A549 (cell line): ENCODE results near the gene SLC18A3. TPM values are rescaled to one million over a fixed set of nuclear protein-coding genes. Genes with fewer than 3 reads are reported as not detected.

ENCODE experiments used
- ATAC-seq, 2 experiments: fragments of 200-7000 bp in 1 of 2; fragments of >200 bp in 1 of 2; cut with Nextera tagmentation in 1 of 2; cut with Tn5 transposase in 1 of 2; 3 replicates each; pipeline versions ENCODE4 v1.8.0 to v1.9.1; 2018 to 2020; ENCODE audit warnings: mild to moderate bottlenecking in 1 of 2, moderate library complexity in 1 of 2
- CTCF ChIA-PET: fragments of 300-600 bp; sonication (Branson Sonifier 250); formaldehyde crosslinking; extraction: SDS; loops from one replicate; lab custom pipeline; 2021; ENCODE audit warnings: antibody characterized with exemption, inconsistent platforms; lab: Yijun Ruan, JAX
- POLR2A ChIA-PET: fragments of 350-600 bp; formaldehyde crosslinking; extraction: SDS; loops from one replicate; lab custom pipeline; 2021; ENCODE audit warnings: antibody characterized with exemption, inconsistent platforms; lab: Yijun Ruan, JAX
- DNase-seq, 2 experiments: peaks; one replicate each; pipeline versions ENCODE4 v3.0.0 to v3.0.0-alpha.2; 2011 to 2016; ENCODE audit warnings: low read depth in 1 of 2, low spot score in 1 of 2
- FAIRE-seq: peaks from 2 replicates; lab custom pipeline; 2011; peaks lifted over from hg19 to GRCh38; lab: Jason Lieb, UNC
- H3K27ac ChIP-seq, 2 experiments: fragments of >200 bp; sonication (Bioruptor Twin); formaldehyde crosslinking; 3 replicates each; pipeline ENCODE4 v1.5.1; 2016 to 2017
- H3K4me1 ChIP-seq: fragments of >200 bp; sonication (Bioruptor Twin); formaldehyde crosslinking; 3 replicates; pipeline ENCODE4 v1.6.1; 2016
- H3K4me2 ChIP-seq: fragments of >200 bp; sonication (Bioruptor Twin); formaldehyde crosslinking; 3 replicates; pipeline ENCODE4 v1.6.1; 2016
- H3K4me3 ChIP-seq: fragments of >200 bp; sonication (Bioruptor Twin); formaldehyde crosslinking; 3 replicates; pipeline ENCODE4 v1.5.1; 2016
- H3K9me3 ChIP-seq: fragments of >200 bp; sonication (Bioruptor Twin); formaldehyde crosslinking; 3 replicates; pipeline ENCODE4 v1.6.1; 2016
- BHLHE40 ChIP-seq: IDR thresholded peaks from 2 replicates; pipeline ENCODE4 v1.6.1; 2012; ENCODE audit warnings: low read depth, low read length, inconsistent platforms
- CEBPB ChIP-seq, 2 experiments: fragments of >200 bp in 1 of 2; sonication (Bioruptor Twin) in 1 of 2; formaldehyde crosslinking in 1 of 2; IDR thresholded peaks; 2 replicates each; pipeline ENCODE4 v1.6.1; 2012 to 2016
- CHD2 ChIP-seq: fragments of 150-350 bp; IDR thresholded peaks from 2 replicates; pipeline ENCODE4 v1.6.1; 2014; ENCODE audit warnings: low read length; ENCODE audit not compliant: partially characterized antibody
- EHF ChIP-seq: fragments of 250-450 bp; sonication (Bioruptor Pico); IDR thresholded peaks from 2 replicates; pipeline ENCODE4 v1.5.0; 2020; ENCODE audit warnings: mild to moderate bottlenecking
- EHMT2 ChIP-seq: fragments of 200-600 bp; sonication (generic); IDR thresholded peaks from 2 replicates; pipeline ENCODE4 v1.6.1; 2016; ENCODE audit warnings: antibody characterized with exemption, low read depth, mild to moderate bottlenecking, moderate library complexity
- ELK1 ChIP-seq: fragments of 150-350 bp; IDR thresholded peaks from 2 replicates; pipeline ENCODE4 v1.6.1; 2014; ENCODE audit warnings: low read depth, mild to moderate bottlenecking, low read length
- EP300 ChIP-seq, 2 experiments: fragments of >200 bp; sonication (Bioruptor Twin); formaldehyde crosslinking; IDR thresholded peaks; 2 replicates in 1 of 2; 3 replicates in 1 of 2; pipeline ENCODE4 v1.6.1; 2016 to 2017
- ESRRA ChIP-seq: fragments of 150-350 bp; IDR thresholded peaks from 2 replicates; pipeline ENCODE4 v1.6.1; 2014; ENCODE audit warnings: mild to moderate bottlenecking, low read length, borderline replicate concordance
- FOSB ChIP-seq: fragments of 250-450 bp; sonication (Bioruptor Pico); IDR thresholded peaks from 2 replicates; pipeline ENCODE4 v1.5.0; 2020; ENCODE audit warnings: mild to moderate bottlenecking, moderate library complexity
- FOSL2 ChIP-seq, 2 experiments: fragments of 450-650 bp in 1 of 2; fragments of >200 bp in 1 of 2; sonication (Bioruptor Twin) in 1 of 2; formaldehyde crosslinking; IDR thresholded peaks; 2 replicates each; pipeline versions ENCODE4 v1.5.0 to v1.6.1; 2016 to 2020; ENCODE audit warnings: mild to moderate bottlenecking in 1 of 2, moderate library complexity in 1 of 2
- HDAC2 ChIP-seq: fragments of 200-600 bp; sonication (generic); IDR thresholded peaks from 2 replicates; pipeline ENCODE4 v1.6.1; 2016
- HOXA7 ChIP-seq: fragments of 250-450 bp; sonication (Bioruptor Pico); IDR thresholded peaks from 2 replicates; pipeline ENCODE4 v1.5.0; 2020; ENCODE audit warnings: mild to moderate bottlenecking, moderate library complexity
- HOXB5 ChIP-seq: fragments of 250-450 bp; sonication (Bioruptor Pico); IDR thresholded peaks from 2 replicates; pipeline ENCODE4 v1.5.0; 2020; ENCODE audit warnings: mild to moderate bottlenecking, moderate library complexity
- JUN ChIP-seq, 2 experiments: fragments of >200 bp; sonication (Bioruptor Twin); formaldehyde crosslinking; IDR thresholded peaks; 2 replicates in 1 of 2; 3 replicates in 1 of 2; pipeline ENCODE4 v1.6.1; 2016 to 2017
- KDM5A ChIP-seq: fragments of 200-600 bp; sonication (generic); IDR thresholded peaks from 2 replicates; pipeline ENCODE4 v1.6.1; 2016; ENCODE audit warnings: antibody characterized with exemption, mild to moderate bottlenecking
- MYC ChIP-seq: IDR thresholded peaks from 2 replicates; pipeline ENCODE4 v1.6.1; 2012; ENCODE audit warnings: mild to moderate bottlenecking, inconsistent platforms, low read length, improper control_type of control experiment, borderline replicate concordance
- NR3C1 ChIP-seq: fragments of >200 bp; sonication (Bioruptor Twin); formaldehyde crosslinking; IDR thresholded peaks from 3 replicates; pipeline ENCODE4 v1.6.1; 2017
- PHF8 ChIP-seq: fragments of 200-600 bp; sonication (generic); IDR thresholded peaks from 2 replicates; pipeline ENCODE4 v1.6.1; 2016; ENCODE audit warnings: low read depth, mild to moderate bottlenecking, antibody characterized with exemption, moderate library complexity, borderline replicate concordance
- POLR2A ChIP-seq: IDR thresholded peaks from 2 replicates; pipeline ENCODE4 v1.6.1; 2012; ENCODE audit warnings: mild to moderate bottlenecking, low read length
- POLR2AphosphoS2 ChIP-seq: conservative IDR thresholded peaks from 2 replicates; pipeline ENCODE4 v1.6.1; 2012; ENCODE audit warnings: low read length, improper control_type of control experiment, inconsistent platforms
- RAD21 ChIP-seq, 2 experiments: fragments of >200 bp in 1 of 2; sonication (Bioruptor Twin) in 1 of 2; formaldehyde crosslinking in 1 of 2; IDR thresholded peaks in 1 of 2; conservative IDR thresholded peaks in 1 of 2; 2 replicates in 1 of 2; 3 replicates in 1 of 2; pipeline ENCODE4 v1.6.1; 2012 to 2018; ENCODE audit warnings: inconsistent platforms in 1 of 2
- SMC3 ChIP-seq: fragments of >200 bp; sonication (Bioruptor Twin); formaldehyde crosslinking; IDR thresholded peaks from 3 replicates; pipeline ENCODE4 v1.6.1; 2018; ENCODE audit warnings: inconsistent platforms
- SREBF2 ChIP-seq: fragments of 450-650 bp; IDR thresholded peaks from 2 replicates; pipeline ENCODE4 v1.6.1; 2014; ENCODE audit warnings: mild to moderate bottlenecking, moderate library complexity
- USF2 ChIP-seq: fragments of 450-650 bp; IDR thresholded peaks from 2 replicates; pipeline ENCODE4 v1.6.1; 2014; ENCODE audit warnings: antibody characterized with exemption
- ZC3H11A ChIP-seq: fragments of 450-650 bp; IDR thresholded peaks from 2 replicates; pipeline ENCODE4 v1.6.1; 2014; ENCODE audit warnings: antibody characterized with exemption, mild to moderate bottlenecking
- ZSCAN20 ChIP-seq: fragments of 250-450 bp; sonication (Bioruptor Pico); IDR thresholded peaks from 2 replicates; pipeline ENCODE4 v1.8.0; 2022; ENCODE audit warnings: mild to moderate bottlenecking, moderate library complexity
- WGBS: methylation state at CpG from one replicate; pipeline ENCODE4 v1.1.6; 2017; ENCODE audit errors: missing lambda C conversion rate; 5-methylcytosine and 5-hydroxymethylcytosine counted together
- polyA plus RNA-seq, 4 experiments: library from polyadenylated mRNA; depleted of rRNA in 3 of 4; stranded (reverse); fragments of >200 nt; fragmentation: RNase III in 1 of 4; extraction: RNeasy Plus Mini Kit Qiagen cat#74134 plus additional on column Dnase treatment in 1 of 4; gene quantifications; 2 replicates in 3 of 4; 3 replicates in 1 of 4; pipeline ENCODE4 v1.2.3, GENCODE V29; 2011 to 2017
- TF ChIP-seq, protein P1 (sequence below): IDR thresholded peaks from 2 replicates; pipeline ENCODE4 v1.6.1; 2012

SLC18A3 gene
- polyA plus RNA-seq, 2 of the 4 experiments (the other 2 are of a cell fraction) = not detected

- no peak overlapping the region for H3K27ac ChIP-seq
- WGBS = 6% methylated on average over 1 of the region's 1 CpG
- POLR2A ChIA-PET = no interaction called here
- TF ChIP-seq SREBF2 (no peak), HOXB5 (no peak), CHD2 (no peak), CEBPB (IDR thresholded peaks at IDR 0.05) (no peak), ESRRA (no peak), MYC (no peak), ZC3H11A (no peak), JUN (IDR thresholded peaks at IDR 0.05) (no peak), FOSB (CRISPR knock-in tag) (no peak), POLR2A (no peak), KDM5A (no peak)
- TF ChIP-seq, protein P1, sequence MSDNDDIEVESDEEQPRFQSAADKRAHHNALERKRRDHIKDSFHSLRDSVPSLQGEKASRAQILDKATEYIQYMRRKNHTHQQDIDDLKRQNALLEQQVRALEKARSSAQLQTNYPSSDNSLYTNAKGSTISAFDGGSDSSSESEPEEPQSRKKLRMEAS = no peak
- TF ChIP-seq, all 56 proteins: peak for 0
- no peak for DNase-seq
- H3K9me3 ChIP-seq = no peaks in the 10 kb centered on the region
- H3K4me2 ChIP-seq = no peak overlapping the region
- no peaks in the 10 kb centered on the region for H3K4me1 ChIP-seq
- FAIRE-seq = no peak
- H3K4me3 ChIP-seq = no peak overlapping the region
- ATAC-seq = no peak
- CTCF ChIA-PET = interaction anchor here (2.5 kb wide), 1 partner anchor 31 kb away, joined by 16 read pairs; no protein-coding TSS in a partner anchor
These were observed 47.2 kb upstream of the SLC18A3 start for GRCh38 chr10:49562893-49563292.

- ChIA-PET POLR2A (no interaction called here), CTCF (interaction anchor here (1.1 to 2.5 kb wide), 5 partner anchors 11 to 45 kb away, joined by 3 to 16 read pairs (median 4); no protein-coding TSS in a partner anchor)
- WGBS = 17% methylated on average over 4 of the region's 4 CpGs
- Histone ChIP-seq H3K4me3 (no peak overlapping the region), H3K9me3 (peaks cover 5% of the 10 kb centered on the region; the same call in 1 of the 3 replicates), H3K4me2 (no peak overlapping the region), H3K4me1 (no peaks in the 10 kb centered on the region), H3K27ac (no peak overlapping the region)
- no peak for ATAC-seq
- DNase-seq = no peak
- TF ChIP-seq ZC3H11A (no peak), FOSL2 (IDR thresholded peaks at IDR 0.05) (no peak), FOSL2 (CRISPR knock-in tag; IDR thresholded peaks at IDR 0.05) (no peak), USF2 (no peak), BHLHE40 (no peak), ELK1 (no peak), HDAC2 (no peak), EP300 (IDR thresholded peaks at IDR 0.05) (no peak), PHF8 (no peak), EHF (no peak), EHMT2 (no peak), ESRRA (no peak), NR3C1 (no peak), SMC3 (no peak), SREBF2 (no peak), HOXA7 (CRISPR knock-in tag) (no peak), RAD21 (conservative IDR thresholded peaks at IDR 0.05 in 1 of 2, IDR thresholded peaks at IDR 0.05 in 1 of 2) (no peak), POLR2AphosphoS2 (no peak), ZSCAN20 (CRISPR knock-in tag) (no peak)
- TF ChIP-seq, protein P1 = no peak
- no peak for FAIRE-seq
These were observed 45.6 kb upstream of the SLC18A3 start for GRCh38 chr10:49564461-49565009.
